Urinary bladder (tissue), 4 donors: ENCODE data around the gene COBL. TPM values are rescaled to one million over a fixed set of nuclear protein-coding genes. Genes with fewer than 3 reads are reported as not detected.

ENCODE experiments used
- DNase-seq: peaks from one replicate; pipeline ENCODE4 v3.0.0-alpha.2; 2015; ENCODE audit errors: extremely low spot score
- H3K27ac ChIP-seq: one replicate; pipeline ENCODE4 v1.5.1; 2013; ENCODE audit warnings: low read depth, mild to moderate bottlenecking, moderate library complexity
- H3K36me3 ChIP-seq: one replicate; pipeline ENCODE4 v1.6.1; 2013; ENCODE audit warnings: mild to moderate bottlenecking, moderate library complexity; ENCODE audit not compliant: insufficient read depth
- H3K4me1 ChIP-seq: one replicate; pipeline ENCODE4 v1.6.1; 2013; ENCODE audit warnings: mild to moderate bottlenecking, moderate library complexity; ENCODE audit not compliant: insufficient read depth
- H3K4me3 ChIP-seq: one replicate; pipeline ENCODE4 v1.5.1; 2013; ENCODE audit warnings: low read depth, low read length
- WGBS: extraction: QIAGEN DNeasy Blood & Tissue Kit; methylation state at CpG from one replicate; pipeline ENCODE4 v1.1.7; 2013; 5-methylcytosine and 5-hydroxymethylcytosine counted together
- polyA plus RNA-seq: library from polyadenylated mRNA; stranded (reverse); fragments of 200-250 nt; gene quantifications from one replicate; pipeline ENCODE4 v1.2.3, GENCODE V29; 2013
- total RNA-seq: library from RNA; depleted of rRNA; stranded (reverse); fragments of >200 nt; gene quantifications from one replicate; pipeline ENCODE4 v1.2.3, GENCODE V29; 2014
- donor health status: healthy with polysubstance abuse.
- donor health status: healthy.

The COBL gene
- total and polyA plus RNA-seq, 2 donors: 1.6 to 3.3 TPM

DNA sequence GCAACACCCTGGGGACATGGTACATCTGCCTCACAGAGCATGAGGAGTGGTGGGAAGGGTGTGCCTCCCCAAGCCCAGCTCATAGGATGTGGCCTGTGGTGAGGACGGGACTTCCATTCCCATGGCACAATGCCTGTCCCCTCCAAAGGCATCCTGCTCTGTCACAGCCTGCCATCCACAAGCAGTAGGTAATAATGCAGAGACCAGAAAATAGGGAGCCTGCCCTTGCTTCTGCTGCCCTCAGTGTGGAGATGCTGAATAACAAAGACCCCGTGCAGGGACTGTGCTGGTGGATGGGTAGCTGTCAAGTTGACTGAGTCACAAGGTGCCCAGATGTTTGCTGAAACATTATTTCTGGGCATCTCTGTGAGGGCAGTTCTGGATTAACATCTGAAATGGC is 334.0 kb downstream of the COBL start:
- H3K27ac ChIP-seq: no peak overlapping the region

DNA sequence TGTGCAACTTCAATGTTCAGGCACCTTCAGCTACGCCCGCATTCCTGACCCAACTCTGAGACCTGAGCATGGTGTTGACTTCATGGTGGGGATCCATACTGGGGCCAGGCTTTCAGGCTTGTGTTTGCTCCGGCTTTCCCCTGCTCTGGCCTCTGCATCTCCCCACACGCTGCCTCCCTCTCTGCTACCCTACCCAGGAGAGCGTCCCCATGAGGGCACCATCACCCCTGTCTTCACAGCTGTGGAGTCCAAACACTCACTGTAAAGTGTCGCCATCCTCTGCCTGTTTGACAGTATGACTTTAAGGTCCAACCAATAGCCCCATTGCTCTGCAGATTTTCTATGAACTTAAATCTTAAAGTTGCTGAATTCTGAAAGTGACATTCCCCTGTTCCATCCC is 334.9 kb downstream of the COBL start:
- H3K36me3 ChIP-seq: no peaks in the 10 kb centered on the region
- no peak for DNase-seq
- no peak overlapping the region for H3K4me3 ChIP-seq
- no peaks in the 10 kb centered on the region for H3K4me1 ChIP-seq
- 94% methylated on average over 6 of the region's 6 CpGs for WGBS
- H3K27ac ChIP-seq: no peak overlapping the region

More for the DNA sequence above, 334.0 kb downstream of the COBL start:
- DNase-seq: no peak
- Histone ChIP-seq H3K36me3 (no peaks in the 10 kb centered on the region), H3K4me1 (no peaks in the 10 kb centered on the region), H3K4me3 (no peak overlapping the region)
- 68% methylated on average over 2 of the region's 2 CpGs for WGBS

DNA sequence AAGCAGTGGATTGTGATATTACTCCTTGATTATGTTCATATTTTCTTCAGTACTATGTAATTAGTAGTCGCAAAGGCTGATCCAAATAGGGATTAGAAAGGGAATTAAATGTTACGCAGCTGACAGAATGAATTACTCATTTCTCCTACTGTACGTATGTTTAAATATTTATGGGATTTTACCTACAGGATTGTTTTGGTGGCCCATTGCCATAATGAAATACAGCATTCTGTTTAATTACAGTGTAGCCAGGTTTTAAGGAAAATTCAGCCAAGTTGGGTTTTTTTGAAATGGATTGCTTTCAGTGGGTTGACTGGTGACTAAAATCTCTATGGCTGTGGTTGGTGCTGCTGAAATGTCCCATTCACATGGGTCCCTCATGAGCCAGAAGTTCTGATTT is 336.2 kb downstream of the COBL start:
- 83% methylated on average over 3 of the region's 3 CpGs for WGBS
- H3K36me3 ChIP-seq: no peaks in the 10 kb centered on the region
- H3K27ac ChIP-seq: no peak overlapping the region
- no peaks in the 10 kb centered on the region for H3K4me1 ChIP-seq
- H3K4me3 ChIP-seq: no peak overlapping the region
- no peak for DNase-seq

DNA sequence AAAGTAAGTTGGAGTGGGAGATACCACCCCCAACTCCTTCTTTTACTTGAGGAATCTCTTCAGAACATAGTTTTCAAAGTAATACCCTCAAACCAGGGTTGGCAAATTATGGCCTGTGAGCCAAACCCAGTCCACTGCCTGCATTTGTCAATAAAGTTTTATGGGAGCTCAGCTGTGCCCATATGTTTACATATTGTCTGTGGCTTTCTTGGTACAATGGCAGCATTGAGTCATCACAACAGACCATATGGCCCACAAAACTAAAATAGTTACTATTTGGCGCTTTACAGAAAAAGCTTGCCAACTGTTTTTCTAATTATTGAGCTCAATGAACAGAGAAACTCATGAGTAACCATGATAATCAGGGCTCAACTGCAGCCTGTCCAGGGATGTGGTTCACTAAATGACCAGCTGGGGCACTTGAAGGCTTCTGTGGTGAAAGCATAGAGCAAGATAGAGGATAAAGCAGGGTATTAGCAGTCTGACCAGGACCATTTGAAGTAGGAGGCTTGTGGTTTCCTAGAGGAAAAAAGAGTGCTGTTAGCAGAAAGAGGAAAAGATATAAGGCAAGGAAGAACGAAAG is 337.9 kb downstream of the COBL start:
- no peaks in the 10 kb centered on the region for H3K36me3 ChIP-seq
- no peaks in the 10 kb centered on the region for H3K4me1 ChIP-seq
- 83% methylated on average over 2 of the region's 2 CpGs for WGBS
- H3K4me3 ChIP-seq: no peak overlapping the region
- no peak overlapping the region for H3K27ac ChIP-seq
- DNase-seq: no peak

DNA sequence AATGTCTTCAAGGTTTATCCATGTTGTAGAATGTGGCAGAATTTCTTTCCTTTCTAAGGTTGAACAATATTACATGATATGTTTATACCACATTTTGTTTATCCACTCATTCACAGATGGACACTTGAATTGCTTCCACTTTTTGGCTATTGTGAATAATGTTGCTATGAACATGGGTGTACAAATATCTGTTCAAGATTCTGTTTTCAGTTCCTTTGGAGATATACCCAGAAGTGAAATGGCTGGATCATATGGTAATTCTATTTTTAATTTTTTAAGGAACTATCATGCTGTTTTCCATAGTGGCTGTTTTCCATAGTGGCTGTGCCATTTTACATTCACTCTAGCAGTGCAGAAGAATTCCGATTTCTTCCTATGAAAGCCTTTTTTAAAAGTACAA is 339.2 kb downstream of the COBL start:
- WGBS: 95% methylated on average over 1 of the region's 1 CpG
- Histone ChIP-seq H3K4me1 (no peaks in the 10 kb centered on the region), H3K27ac (no peak overlapping the region), H3K36me3 (no peaks in the 10 kb centered on the region), H3K4me3 (no peak overlapping the region)
- DNase-seq: no peak

DNA sequence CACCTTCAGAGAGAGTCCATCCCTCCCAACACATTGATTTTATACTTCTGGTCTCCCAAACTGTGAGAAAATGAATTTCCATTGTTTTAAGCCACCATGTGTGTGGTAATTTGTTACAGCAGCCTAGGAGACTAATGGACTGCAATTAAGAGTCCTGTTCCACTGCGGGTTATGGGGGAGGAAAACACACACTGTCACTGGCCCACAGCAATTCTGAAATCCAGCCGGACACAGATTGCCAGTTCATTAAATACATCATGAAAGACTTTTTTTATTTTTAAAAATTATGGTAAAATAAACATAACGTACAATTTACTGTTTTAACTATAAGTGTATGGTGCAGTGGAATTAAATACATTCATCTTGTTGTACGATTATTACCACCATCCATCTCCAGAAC is 340.5 kb downstream of the COBL start:
- no peak overlapping the region for H3K27ac ChIP-seq
- H3K4me1 ChIP-seq: no peaks in the 10 kb centered on the region
- no peaks in the 10 kb centered on the region for H3K36me3 ChIP-seq
- DNase-seq: no peak
- H3K4me3 ChIP-seq: no peak overlapping the region
- 92% methylated on average over 4 of the region's 4 CpGs for WGBS

GRCh38 chr7:50974240-50974639 is 342.4 kb downstream of the COBL start:
- H3K27ac ChIP-seq: no peak overlapping the region
- H3K4me3 ChIP-seq: no peak overlapping the region
- DNase-seq: no peak
- H3K36me3 ChIP-seq: no peaks in the 10 kb centered on the region
- 71% methylated on average over 5 of the region's 5 CpGs for WGBS
- H3K4me1 ChIP-seq: no peaks in the 10 kb centered on the region

- Histone ChIP-seq H3K36me3 (no peaks in the 10 kb centered on the region), H3K4me3 (no peak overlapping the region), H3K27ac (no peak overlapping the region), H3K4me1 (no peaks in the 10 kb centered on the region)
- DNase-seq: no peak
- WGBS: 89% methylated on average over 6 of the region's 6 CpGs
Measured at GRCh38 chr7:50973814-50974213, 342.8 kb downstream of the COBL start.

GRCh38 chr7:50970092-50970491 is 346.5 kb downstream of the COBL start:
- no peak for DNase-seq
- no peaks in the 10 kb centered on the region for H3K4me1 ChIP-seq
- H3K36me3 ChIP-seq: no peaks in the 10 kb centered on the region
- no peak overlapping the region for H3K4me3 ChIP-seq
- no peak overlapping the region for H3K27ac ChIP-seq
- WGBS: 78% methylated on average over 7 of the region's 7 CpGs
